Chondrocyte (in vitro differentiated cells): ENCODE measurements around the gene PTPRN2. TPM values are rescaled to one million over a fixed set of nuclear protein-coding genes. Genes with fewer than 3 reads are reported as not detected.

Experiments
- DNase-seq: peaks from one replicate; pipeline ENCODE4 v3.0.0; 2021; ENCODE audit warnings: mixed read lengths, low spot score
- H3K27ac Mint-ChIP-seq: one replicate; pipeline ENCODE4 v1.8.0; 2021; ENCODE audit warnings: mild to moderate bottlenecking, moderate library complexity, mixed read lengths; ENCODE audit not compliant: unreplicated experiment
- H3K27me3 Mint-ChIP-seq: 2 replicates; pipeline ENCODE4 v1.8.0; 2021; ENCODE audit warnings: low read depth, mixed read lengths
- H3K36me3 Mint-ChIP-seq: 2 replicates; pipeline ENCODE4 v1.8.0; 2021; ENCODE audit warnings: low read depth, mixed read lengths
- H3K4me1 Mint-ChIP-seq: 2 replicates; pipeline ENCODE4 v1.8.0; 2021; ENCODE audit warnings: low read depth, mild to moderate bottlenecking, mixed read lengths
- H3K4me3 Mint-ChIP-seq: one replicate; pipeline ENCODE4 v1.8.0; 2021; ENCODE audit warnings: mild to moderate bottlenecking, moderate library complexity, mixed read lengths; ENCODE audit not compliant: unreplicated experiment
- H3K9me3 Mint-ChIP-seq: 2 replicates; pipeline ENCODE4 v1.8.0; 2021; ENCODE audit warnings: low read depth, mixed read lengths
- total RNA-seq: library from RNA; stranded (reverse); gene quantifications from 3 replicates; pipeline ENCODE4 v1.2.1, GENCODE V29; 2021
- TF ChIP-seq, protein P1 (sequence below): fragments of 200-600 bp; sonication (generic); IDR thresholded peaks from 2 replicates; pipeline ENCODE4 v1.5.0; 2021; ENCODE audit warnings: antibody characterized with exemption, mild to moderate bottlenecking, moderate library complexity

The PTPRN2 gene
- total RNA-seq, 1 donor from 2014 or later, result 0.30 TPM

- Mint-ChIP-seq H3K4me1 (peaks cover 3% of the 10 kb centered on the region), H3K9me3 (peaks cover 21% of the 10 kb centered on the region), H3K4me3 (no peak overlapping the region), H3K27ac (no peak overlapping the region), H3K36me3 (peaks cover 2% of the 10 kb centered on the region), H3K27me3 (peaks cover 27% of the 10 kb centered on the region)
- TF ChIP-seq, protein P1, sequence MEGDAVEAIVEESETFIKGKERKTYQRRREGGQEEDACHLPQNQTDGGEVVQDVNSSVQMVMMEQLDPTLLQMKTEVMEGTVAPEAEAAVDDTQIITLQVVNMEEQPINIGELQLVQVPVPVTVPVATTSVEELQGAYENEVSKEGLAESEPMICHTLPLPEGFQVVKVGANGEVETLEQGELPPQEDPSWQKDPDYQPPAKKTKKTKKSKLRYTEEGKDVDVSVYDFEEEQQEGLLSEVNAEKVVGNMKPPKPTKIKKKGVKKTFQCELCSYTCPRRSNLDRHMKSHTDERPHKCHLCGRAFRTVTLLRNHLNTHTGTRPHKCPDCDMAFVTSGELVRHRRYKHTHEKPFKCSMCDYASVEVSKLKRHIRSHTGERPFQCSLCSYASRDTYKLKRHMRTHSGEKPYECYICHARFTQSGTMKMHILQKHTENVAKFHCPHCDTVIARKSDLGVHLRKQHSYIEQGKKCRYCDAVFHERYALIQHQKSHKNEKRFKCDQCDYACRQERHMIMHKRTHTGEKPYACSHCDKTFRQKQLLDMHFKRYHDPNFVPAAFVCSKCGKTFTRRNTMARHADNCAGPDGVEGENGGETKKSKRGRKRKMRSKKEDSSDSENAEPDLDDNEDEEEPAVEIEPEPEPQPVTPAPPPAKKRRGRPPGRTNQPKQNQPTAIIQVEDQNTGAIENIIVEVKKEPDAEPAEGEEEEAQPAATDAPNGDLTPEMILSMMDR, result no peak
- DNase-seq, result no peak
These were observed 3.8 kb downstream of the PTPRN2 start for GRCh38 chr7:158583810-158584209.

DNA sequence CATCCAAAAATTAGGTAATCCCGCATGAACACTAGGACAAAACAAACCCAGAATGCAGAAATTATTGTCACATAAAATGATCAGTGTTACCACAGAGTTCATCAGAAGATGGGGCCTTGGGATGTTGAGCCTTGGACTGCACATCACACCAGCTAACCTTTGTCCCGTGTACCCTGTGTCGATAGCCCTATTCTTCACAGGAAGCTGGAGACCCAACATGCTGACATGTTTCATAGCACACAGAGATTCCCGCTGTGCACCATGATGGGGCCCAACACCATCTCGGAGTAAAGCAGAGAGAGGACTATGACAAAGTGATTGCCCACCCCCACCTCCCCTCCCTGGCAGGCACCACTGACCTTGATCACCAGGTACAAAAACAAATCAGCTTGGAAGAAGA, 4.5 kb downstream of the PTPRN2 start:
- Mint-ChIP-seq H3K27ac (no peak overlapping the region), H3K4me1 (peaks cover 3% of the 10 kb centered on the region), H3K27me3 (peaks cover 25% of the 10 kb centered on the region), H3K4me3 (no peak overlapping the region), H3K9me3 (peaks cover 21% of the 10 kb centered on the region), H3K36me3 (peaks cover 2% of the 10 kb centered on the region)
- no peak for DNase-seq
- TF ChIP-seq, protein P1, result no peak

DNA sequence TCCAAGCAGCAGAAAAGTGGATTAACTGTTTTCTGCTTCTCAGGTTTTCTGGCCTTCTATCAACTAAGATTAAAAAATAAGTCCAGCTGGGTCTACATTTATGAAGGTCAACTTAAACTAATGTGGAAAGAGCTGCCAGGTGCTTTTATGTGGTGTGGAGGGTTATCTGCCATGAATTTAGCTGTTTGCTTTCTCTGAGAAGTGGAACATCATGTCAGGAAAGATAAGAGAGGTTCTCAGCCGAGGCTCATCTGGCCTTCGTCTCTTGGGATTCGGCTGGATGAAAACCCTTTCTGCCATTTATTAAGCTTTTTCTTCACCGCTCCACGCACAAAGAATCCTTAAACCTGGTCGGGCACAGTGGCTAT, 5.5 kb downstream of the PTPRN2 start:
- H3K27ac Mint-ChIP-seq, result no peak overlapping the region
- H3K27me3 Mint-ChIP-seq, result peaks cover 25% of the 10 kb centered on the region
- peaks cover 2% of the 10 kb centered on the region for H3K36me3 Mint-ChIP-seq
- H3K4me1 Mint-ChIP-seq, result peaks cover 3% of the 10 kb centered on the region
- peaks cover 21% of the 10 kb centered on the region for H3K9me3 Mint-ChIP-seq
- DNase-seq, result no peak
- H3K4me3 Mint-ChIP-seq, result no peak overlapping the region
- TF ChIP-seq, protein P1, result no peak

DNA sequence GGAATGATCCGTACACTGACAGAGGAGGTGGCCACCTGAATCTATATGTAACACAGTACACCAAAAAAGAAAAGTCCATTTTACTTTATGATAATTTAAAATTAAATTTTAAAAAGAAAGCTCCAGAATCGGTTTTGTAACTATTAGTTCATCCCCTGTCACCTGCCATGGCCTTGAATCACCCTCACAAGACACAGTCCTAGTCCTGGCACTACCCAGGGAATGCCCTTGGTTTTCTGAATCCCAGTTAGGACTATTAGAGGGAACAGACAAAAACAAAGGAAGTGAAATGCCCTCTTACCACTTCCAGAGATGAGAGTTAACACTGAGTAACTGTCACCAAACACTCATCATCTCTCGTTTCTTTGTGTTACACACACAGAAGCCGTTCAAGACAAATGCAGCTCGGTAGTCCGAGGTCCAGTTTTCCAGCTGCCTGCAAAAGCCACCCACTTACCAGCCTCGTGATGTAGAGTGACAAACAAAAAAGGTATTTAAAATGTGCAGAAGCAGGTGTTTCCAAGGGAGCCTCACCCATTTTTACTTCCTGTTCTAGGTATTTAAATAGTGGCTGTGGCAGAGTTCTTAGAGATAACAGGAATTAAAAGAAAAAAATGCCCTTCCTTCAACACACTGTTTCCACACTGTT, 6.1 kb downstream of the PTPRN2 start:
- Mint-ChIP-seq H3K36me3 (peaks cover 2% of the 10 kb centered on the region), H3K27ac (no peak overlapping the region), H3K9me3 (peaks cover 21% of the 10 kb centered on the region), H3K4me3 (no peak overlapping the region), H3K27me3 (peaks cover 25% of the 10 kb centered on the region), H3K4me1 (peaks cover 3% of the 10 kb centered on the region)
- no peak for DNase-seq
- TF ChIP-seq, protein P1, result no peak

- Mint-ChIP-seq H3K27ac (no peak overlapping the region), H3K36me3 (peaks cover 2% of the 10 kb centered on the region), H3K9me3 (peaks cover 21% of the 10 kb centered on the region), H3K27me3 (peaks cover 17% of the 10 kb centered on the region), H3K4me3 (no peak overlapping the region), H3K4me1 (no peaks in the 10 kb centered on the region)
- TF ChIP-seq, protein P1, result no peak
- DNase-seq, result no peak
These were observed 7.7 kb downstream of the PTPRN2 start for GRCh38 chr7:158579662-158580646.
